GM11168 (cell line): ENCODE results near the gene TMOD1.

ENCODE experiments used
- in situ Hi-C: fragments of 300-500 bp; cut with MboI; formaldehyde crosslinking; loops from one replicate; pipeline ENCODE4 v1.12.0; 2022; ENCODE audit warnings: low sequenced_read_pairs; ENCODE audit not compliant: unreplicated experiment

The TMOD1 gene

DNA sequence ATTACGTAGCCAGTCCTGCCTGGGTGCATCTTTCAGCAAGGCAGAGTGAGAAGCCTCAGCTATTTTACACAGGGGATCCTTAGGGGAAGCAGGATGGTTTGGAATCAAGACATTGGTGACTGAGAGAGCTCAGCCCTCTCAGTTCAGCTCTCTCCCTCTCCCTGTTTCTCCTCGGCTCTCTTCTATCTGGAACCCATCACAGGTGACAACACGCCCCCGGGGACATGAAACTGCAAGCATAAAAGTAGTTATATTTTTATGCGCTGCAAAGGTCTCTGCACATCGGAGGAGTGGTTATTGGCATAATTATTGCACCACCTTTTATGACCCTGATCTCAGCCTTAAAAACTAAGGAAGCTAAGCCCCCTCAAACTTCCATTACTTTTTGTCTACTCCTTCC lies 14.2 kb downstream of the TMOD1 start:
- in situ Hi-C loops = no loop called here

DNA sequence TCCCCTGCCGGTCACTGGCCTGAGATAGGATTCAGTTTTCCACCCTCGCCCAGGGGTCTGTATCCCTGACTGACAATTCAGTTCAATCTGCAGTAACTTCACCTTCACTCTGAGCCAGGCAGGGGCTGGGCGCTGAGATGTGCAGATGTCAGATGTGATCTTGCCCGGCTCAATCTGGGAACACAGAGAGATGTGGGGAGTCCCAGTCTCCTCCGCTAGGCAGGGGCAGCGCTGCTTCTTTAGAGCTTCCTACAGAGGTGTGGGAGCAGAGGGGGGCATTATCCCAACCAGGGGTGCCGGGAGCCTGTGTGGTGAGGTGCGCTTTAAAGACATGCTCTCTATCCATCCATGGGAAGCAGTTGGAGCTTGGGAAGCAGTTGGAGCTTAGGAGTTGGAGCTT lies 14.6 kb downstream of the TMOD1 start:
- in situ Hi-C loops = no loop called here

DNA sequence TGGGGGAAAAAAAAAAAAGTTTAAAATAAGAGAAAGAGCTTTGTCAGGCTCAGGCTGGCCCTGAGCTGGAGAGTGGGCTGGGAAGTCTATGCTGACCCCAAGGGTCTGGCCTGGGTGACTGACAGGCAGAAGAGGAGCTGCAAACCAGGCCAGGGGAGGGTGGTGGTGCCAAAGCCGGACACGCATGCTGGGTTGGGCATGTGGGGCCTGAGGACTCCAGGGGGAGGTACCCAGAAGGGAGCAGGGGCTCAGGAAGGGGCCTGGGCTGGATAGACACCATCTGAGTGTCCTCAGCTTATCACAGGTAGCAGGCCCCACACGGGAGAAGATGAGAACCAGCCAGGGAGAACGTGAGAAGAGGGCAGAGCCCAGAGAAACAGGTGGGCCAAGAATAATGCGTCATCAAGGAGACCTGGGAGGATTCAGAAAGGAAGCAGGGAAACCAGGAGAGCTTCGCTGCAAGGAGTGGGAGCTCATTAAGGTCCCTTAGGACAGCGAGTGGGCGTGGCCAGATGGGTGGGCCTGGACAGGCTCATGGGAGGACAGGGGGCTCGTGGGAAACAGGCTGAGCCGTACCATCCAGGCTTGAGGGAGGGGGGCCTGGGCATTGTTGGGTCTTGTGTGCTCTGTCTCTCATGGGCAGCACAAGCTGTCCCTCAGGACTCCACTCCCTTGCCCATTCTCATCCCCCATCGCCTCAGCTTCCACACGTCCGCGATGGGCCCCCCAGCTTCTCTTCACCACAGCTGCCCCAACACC lies 16.0 kb downstream of the TMOD1 start:
- in situ Hi-C loops = no loop called here

DNA sequence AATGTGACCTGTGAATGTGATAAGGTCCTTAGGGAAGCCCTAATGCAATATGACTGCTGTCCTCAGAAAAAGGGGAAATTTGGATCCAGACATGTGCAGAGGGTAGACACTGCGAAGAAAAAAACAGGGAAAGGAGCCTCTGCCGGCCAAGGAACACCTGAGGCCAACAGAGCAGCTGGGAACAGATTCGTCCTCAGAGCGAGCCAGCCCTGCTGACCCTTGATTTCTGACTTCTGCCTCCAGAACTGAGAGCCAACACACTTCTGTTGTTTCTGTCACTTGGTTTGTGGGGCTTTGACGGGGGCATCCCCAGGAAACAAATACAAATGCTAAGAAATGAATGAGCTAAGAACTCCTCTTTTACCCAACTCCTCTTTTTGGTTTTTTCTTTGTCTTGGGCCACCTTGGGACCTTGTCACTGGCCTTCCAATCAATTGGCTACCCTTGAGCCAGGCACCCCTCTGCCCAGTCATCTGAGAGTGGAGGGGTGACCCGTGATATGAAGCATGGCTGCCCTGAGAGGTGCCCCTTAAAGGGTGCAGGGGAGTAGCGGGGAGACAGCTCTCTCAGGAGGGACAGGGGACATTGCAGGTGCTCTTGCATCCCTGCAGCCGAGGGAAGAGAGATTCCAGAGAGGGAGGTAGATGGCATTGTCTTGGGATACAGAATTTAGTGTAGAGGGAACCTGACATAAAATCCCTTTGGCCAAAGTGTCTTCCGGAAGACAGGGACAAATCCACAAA lies 16.9 kb downstream of the TMOD1 start:
- in situ Hi-C loops = no loop called here

DNA sequence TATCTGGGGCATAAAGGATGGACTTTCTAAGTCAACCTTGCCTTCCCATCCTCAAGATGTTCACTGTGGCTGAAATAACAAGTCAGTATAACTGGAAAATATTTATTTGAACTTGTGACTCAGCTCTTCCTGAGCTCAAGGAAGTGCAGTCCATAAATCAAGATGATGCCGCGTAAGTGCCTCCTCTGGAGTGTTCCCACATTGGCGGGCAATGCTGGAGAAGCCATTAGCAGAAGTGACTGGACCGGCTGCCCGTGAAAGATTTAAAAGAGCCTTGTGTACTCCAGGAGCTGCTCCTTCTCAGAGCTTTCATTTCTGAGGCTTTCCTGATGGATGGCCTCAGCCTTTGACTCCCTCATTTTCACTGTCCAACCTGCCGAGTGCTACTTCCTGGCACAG lies 17.4 kb downstream of the TMOD1 start:
- in situ Hi-C loops = no loop called here

GRCh38 chr9:97519441-97519970 lies 18.0 kb downstream of the TMOD1 start:
- in situ Hi-C loops = no loop called here

- in situ Hi-C loops = no loop called here
Observed at GRCh38 chr9:97521576-97522333, 20.3 kb downstream of the TMOD1 start.

DNA sequence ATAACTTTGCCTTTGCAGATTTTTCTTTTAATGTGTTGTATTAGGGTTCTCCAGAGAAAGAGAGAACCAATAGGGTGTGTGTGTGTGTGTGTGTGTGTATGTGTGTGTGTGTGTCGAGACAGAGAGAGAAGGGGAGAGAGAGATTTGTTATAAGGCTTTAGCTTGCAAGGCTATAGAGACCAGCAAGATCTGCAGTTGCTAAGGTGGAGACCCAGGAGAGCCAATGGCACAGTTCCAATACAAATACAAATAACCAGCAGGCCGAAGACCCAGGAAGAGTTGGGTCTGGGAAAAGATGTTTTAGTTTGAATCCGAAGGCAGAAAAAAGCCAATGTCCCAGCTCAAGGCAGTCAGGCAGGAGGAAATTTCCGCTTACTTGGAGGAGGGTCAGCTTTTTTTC lies 23.0 kb downstream of the TMOD1 start:
- in situ Hi-C loops = no loop called here

GRCh38 chr9:97525451-97525850 lies 24.0 kb downstream of the TMOD1 start:
- in situ Hi-C loops = no loop called here

DNA sequence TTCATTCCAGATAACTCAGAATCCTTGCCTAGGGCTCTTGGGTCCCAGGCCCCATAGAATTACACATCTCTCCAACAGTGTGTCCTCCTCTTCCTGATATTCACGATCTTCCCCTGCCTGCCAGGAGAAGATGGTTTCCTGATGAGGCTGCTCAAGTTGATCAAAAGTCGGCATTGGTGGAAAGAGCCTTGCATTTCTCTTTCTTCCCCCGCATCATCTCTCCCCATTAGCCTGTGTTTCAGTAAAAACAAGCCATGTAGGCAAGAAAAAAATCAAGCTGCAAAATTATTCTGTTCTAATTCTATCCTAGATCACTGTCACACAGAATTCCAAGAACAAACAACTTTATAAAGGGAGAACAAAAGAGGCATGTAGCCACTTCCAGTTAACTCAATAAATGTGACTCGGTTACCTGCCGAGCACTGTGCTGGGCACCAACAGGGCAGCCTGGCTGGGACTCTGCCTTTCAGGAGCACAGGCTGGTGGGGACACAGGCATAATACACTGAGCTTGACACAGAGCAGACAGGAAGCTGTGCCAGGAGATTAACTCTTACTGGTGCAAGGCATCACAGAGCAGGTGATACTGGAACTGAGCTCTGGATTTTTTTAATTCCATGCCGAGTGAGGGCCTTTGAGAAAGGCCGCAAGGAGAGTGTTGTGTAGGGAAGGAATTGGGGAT lies 25.6 kb downstream of the TMOD1 start:
- in situ Hi-C loops = no loop called here

- in situ Hi-C loops = no loop called here
Observed at GRCh38 chr9:97527626-97528528, 26.4 kb downstream of the TMOD1 start.

- in situ Hi-C loops = no loop called here
Observed at GRCh38 chr9:97528529-97529230, 27.2 kb downstream of the TMOD1 start.

- in situ Hi-C loops = no loop called here
Observed at GRCh38 chr9:97529363-97530076, 28.1 kb downstream of the TMOD1 start.

- in situ Hi-C loops = no loop called here
Observed at GRCh38 chr9:97531888-97532376, 30.5 kb downstream of the TMOD1 start.

GRCh38 chr9:97534185-97534584 lies 32.7 kb downstream of the TMOD1 start:
- in situ Hi-C loops = no loop called here

DNA sequence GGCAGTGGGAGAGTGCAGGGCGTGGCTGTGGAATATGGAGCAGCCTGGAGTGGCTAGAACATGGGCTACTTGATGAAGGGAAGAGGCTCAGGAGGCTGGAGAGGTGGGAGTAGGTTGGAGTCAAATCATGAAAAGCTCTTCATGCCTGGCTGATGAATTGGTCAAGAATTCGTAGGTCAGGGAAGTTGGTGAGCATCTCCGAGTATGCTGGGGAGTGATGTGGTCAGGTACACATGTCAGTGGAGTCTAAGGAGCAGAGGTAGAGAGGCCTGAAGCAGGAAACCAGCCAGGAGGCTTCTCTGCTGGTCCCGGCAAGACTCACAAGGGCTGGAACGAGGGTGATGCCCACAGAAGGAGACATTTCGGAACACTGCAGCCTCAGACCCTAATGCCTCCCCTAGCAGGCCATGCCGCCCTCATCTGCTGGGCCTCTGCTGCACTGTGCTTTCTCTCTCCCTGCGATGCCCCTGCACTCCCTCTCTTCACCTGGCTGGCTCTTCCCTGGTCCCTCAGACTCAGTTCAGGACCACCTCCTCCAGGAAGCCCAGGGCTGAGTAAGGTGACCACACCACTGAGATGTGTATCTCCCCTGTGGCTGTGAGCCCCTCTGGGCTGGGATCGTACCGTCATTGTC lies 33.6 kb downstream of the TMOD1 start:
- in situ Hi-C loops = no loop called here

- in situ Hi-C loops = no loop called here
Observed at GRCh38 chr9:97535771-97536170, 34.3 kb downstream of the TMOD1 start.
